Stimulated activated CD8-positive, alpha-beta memory T cell treated with anti-CD3 and anti-CD28 coated beads, Interleukin-15, amount 100 ng/mL, for 48 hours (primary cell): ENCODE data around the gene GDE1.
A peak's percentile ranks its signal among the peaks of the same experiment; 100 is the strongest.

Experiments
- DNase-seq, 2 donors: peaks; one replicate each; pipeline ENCODE4 v3.0.0-alpha.2; 2020; ENCODE audit warnings: low read depth in 2 of 2

GDE1 gene

GRCh38 chr16:19524356-19524615 lies 2.4 kb upstream of the GDE1 start:
- no peak for DNase-seq

DNA sequence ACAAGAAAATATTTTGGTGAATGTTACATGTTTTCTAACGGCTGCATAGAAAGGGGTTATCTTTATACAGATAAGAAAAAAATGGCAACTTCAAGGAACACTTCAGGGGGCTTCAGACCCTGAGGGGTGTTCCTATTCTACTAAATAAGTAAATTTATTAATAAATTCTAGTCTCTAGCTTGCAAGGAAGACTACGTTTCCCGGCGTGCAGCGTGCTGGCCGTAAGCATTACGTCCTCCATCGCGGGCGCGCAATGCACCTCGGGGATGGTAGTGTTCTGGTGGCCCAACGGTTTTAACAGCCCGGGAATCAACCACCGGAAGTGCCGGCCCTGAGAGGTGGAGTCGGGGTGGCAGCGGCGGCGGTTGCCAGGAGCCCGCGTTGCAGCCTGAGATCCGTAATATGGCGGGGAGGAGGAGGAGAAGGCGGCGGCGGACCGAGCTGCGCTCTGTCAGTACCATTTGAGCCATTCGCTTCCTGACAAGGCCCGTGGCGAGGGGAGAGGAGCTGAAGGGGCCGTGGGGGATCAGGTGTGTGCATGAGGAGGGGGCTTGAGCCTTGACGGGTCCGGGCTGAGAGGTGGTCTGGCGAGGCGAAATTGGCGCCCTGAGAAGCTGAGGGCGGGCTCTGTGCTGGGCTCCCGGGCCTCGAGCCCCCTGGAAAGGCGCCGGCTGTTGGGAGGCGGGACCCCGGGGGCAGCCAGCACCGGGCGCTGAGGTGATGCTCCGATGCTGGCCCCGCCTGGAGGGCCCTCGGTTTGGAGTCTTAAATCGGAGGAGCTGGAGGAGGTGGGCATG lies 1.9 kb upstream of the GDE1 start, which contains the start of gene CCP110:
CCP110 (plus strand) TSS at position 384 of the 797 bp plus-strand sequence. CDS start 3,940 bp downstream, outside the sequence.
- peak; percentile 90 to 92 for DNase-seq

DNA sequence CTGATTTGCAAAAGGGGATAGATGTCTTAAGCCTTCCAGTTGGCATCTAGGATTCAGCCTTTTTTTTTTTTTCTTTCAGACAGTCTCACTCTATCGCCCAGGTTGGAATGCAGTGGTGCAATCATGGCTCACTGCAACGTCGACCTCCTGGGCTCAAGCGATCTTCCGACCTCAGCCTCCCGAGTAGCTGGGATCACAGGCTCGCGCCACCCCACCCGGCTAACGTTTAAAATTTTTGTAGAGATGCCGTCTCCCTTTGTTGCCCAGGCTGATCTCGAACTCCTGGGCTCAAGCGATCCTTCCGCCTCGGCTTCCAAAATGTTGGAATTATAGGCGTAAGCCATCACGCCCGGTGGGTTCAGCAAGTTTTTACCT lies 1.3 kb upstream of the GDE1 start:
- no peak for DNase-seq

- DNase-seq, result no peak
Measured at GRCh38 chr16:19522760-19523159, 862 bp upstream of the GDE1 start.

GRCh38 chr16:19522397-19522732 lies 467 bp upstream of the GDE1 start:
- no peak for DNase-seq

DNA sequence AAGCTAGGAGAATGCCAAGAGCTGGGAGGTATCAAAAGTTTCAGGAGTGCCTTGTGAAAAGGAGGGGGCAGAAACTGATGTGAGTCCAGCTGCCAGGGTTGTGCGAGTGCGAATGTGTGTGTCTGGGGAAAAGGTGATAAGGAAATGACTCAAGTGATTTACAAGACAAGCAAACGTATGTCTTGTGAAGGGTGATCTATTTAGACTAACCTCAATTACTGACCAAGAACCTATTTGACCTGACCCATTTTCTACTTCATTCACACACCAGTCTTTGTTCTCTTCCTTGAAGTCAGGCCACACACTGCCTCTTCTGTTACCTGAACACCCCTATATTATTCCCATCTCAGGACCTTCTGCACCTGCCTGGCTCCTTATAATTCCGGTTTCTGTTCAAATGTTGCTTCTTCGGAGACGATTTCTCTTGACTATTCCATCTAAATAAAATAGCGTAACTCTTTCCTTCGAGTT lies 1.0 kb downstream of the GDE1 start:
- no peak for DNase-seq

- no peak for DNase-seq
Measured at GRCh38 chr16:19518388-19518787, 3.5 kb downstream of the GDE1 start.

GRCh38 chr16:19517424-19518089 lies 4.3 kb downstream of the GDE1 start:
- DNase-seq, result no peak

GRCh38 chr16:19515757-19516156 lies 6.1 kb downstream of the GDE1 start:
- no peak for DNase-seq

DNA sequence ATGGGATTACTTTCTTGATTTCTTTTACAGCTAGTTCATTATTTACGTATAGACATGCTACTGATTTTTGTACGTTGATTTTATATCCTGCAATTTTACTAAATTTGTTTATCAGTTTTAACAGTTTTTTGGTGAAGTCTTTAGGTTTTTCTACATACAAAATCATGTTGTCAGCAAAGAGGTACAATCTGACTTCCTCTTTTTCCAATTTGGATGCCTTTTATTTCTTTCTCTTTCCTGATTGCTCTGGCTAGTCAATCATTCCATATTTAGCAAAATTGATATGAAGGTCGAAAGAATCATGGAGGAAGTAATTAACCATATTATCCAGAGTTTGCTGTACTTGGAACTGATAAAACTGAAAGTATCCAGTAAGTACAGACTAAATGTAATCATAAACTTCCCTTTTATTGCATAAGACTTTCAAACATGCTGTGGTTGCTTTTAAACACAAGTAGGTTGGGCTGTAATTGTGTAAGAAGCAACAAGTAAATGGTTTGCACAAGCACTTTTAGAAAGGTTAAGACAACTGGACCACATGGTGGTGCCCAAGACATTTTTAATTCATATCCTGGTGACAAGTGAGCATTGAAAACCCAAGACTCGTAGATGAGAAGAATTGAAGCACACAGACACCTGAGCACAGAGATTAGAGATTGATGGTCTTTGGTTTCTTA lies 8.4 kb downstream of the GDE1 start:
- DNase-seq, result no peak

DNA sequence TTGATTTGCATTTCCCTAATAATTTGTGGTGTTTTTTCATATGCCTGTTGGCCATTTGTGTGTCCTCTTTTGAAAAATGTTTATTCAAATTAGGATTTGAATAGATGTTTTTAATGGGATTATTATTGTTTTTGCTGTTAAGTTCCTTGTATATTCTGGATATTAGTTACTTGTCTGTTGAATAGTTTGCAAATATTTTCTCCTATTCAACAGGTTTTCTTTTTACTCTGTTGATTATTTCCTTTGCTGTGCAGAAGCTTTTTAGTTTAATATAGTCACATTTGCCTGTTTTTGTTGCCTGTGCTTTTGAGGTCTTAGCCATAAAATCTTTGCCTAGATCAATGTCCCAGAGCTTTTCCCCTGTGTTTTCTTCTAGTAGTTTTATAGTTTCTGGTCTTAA lies 9.6 kb downstream of the GDE1 start:
- no peak for DNase-seq

DNA sequence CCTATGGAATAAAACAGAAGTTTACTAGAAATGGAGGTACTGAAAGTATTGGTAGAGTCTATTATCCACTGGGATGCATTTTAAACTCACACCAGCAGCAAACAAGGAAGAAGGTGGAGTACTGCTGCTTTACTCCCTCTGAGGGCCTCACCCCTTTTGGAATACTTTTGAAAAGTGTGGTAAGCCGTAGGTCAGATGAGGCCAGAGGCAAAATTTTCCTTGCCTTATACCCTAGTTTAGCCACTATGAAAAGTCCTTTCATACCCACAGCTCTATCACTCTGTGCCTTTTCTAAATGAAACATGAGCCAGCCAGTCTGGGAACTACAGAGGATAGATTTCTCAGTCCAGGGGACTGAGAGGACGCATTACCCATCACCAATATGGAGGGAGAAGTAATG lies 14.0 kb downstream of the GDE1 start:
- no peak for DNase-seq

DNA sequence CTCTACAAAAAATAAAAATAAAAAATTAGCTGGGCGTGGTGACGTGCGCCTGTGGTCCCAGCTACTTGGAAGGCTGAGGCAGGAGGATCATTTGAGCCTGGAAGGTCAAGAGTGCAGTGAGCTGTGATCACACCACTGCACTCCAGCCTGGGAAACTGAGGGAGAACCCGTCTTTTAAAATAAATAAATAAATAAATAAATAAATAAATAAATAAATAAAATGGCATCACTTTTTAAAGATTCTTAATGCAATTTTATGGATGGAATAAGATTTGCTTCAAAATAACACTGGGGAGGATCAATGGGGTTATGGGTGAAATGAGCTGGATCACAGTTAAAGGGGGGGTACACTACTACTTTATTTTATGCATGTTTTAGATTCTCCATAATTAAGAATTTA lies 14.9 kb downstream of the GDE1 start:
- DNase-seq, result no peak

GRCh38 chr16:19505600-19506303 lies 16.1 kb downstream of the GDE1 start:
- DNase-seq, result no peak

GRCh38 chr16:19503461-19504075 lies 18.3 kb downstream of the GDE1 start:
- DNase-seq, result no peak

DNA sequence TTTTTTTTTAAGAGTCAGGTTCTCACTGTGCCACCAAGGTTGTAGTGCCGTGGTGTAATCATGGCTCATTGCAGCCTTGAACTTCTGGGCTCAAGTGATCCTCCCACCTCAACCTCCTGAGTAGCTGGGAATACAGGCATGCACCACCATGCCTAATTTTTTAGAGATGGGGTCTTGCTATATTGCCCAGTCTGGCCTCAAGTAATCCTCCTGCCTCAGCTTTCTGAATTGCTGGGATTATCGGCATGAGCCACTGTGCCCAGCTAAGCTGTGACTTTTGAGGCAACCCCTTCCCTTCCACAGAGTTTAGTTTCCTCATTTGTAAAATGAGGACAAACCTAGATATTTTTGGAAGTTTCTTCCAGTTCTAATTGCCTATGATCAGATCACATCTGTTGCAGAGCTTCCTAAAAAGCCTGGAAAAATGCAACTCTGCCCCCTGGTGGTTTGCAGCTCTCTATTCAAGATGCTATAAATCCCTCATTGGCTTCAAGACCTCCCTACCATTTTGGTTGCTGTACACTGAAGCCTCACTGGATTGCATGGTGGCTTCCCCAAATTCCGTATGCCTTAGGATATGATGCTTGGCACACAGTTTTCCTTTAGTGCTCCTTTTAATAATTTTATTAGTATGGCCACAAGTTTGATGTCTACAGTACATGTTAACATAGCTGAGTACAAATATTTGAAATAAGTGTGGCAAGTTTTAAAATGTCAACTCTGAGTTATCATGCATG lies 19.3 kb downstream of the GDE1 start:
- DNase-seq, result peak; percentile 19 to 27

DNA sequence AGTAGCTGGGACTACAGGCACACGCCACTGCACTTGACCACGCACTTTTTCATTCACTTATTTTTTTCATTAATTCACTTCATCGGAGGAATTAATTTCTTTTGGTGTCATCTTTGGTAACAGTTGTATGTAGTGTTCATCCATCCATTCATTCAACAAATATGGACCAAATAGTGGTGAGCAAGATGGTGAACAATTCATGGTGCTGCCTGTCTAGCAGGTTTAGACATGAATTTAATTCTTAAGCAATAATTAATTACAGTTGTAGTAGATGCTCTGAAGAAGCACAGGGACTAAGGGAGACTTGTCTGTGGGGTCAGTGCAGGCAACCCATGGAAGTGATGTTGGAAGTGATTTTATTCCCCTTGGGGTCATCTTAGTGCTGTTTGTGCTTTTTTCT lies 22.4 kb downstream of the GDE1 start:
- DNase-seq, result no peak

DNA sequence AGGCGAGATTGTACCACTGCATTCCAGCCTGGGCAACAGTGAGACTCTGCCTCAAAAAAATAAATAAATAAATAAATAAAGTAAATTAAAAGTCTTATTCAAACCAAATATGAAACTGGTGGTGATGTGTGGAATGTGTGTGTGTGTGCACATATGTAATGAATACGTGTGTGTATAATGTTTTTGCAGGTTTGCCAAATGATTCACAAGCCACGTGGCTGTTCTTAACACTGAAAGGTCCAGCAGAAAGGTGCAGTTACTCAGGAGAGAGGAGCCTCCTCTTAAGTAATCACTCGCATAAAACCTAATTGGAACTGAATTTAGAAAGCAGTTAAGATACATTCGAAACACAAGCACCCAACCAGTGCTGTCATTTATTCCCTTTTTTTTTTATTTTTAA lies 22.9 kb downstream of the GDE1 start:
- DNase-seq, result no peak

GRCh38 chr16:19497176-19497575 lies 24.7 kb downstream of the GDE1 start:
- no peak for DNase-seq

DNA sequence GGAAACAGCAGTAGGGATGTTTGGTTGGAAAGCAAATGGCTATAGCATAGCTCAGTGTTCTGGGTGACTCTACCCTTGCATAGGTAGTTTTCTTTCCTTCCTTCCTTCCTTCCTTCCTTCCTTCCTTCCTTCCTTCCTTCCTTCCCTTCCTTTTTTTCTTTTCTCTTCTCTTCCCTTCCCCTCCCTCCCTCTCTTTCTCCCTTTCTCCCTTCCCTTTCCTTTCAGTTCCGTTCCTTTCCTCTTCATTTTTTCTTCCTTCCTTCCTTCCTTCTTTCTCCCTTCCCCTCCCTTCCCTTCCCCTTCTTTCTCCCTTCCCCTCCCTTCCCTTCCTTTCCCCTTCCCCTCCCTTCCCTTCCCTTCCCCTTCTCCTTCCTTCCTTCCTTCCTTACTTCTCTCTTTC lies 31.3 kb downstream of the GDE1 start:
- DNase-seq, result no peak

DNA sequence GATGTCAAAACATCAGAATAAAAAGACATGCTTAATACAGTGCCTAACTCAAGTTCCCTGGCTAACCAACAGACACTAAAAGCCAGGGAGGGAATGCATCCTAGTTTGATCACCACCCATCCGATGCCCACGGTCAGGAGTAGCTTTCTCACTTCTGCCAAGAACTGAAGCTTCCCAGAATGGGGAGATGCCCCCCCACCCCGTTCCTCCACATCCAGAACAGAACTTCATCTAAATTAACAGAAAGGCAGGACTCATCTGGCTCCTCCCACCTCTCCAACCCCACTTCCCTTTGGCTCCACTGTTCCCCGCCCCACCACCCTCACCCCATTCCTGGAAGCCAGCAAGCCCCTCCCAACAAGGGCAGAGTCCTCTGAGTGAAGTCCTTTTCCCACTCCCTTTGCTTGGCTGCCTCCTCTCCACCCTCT lies 33.7 kb downstream of the GDE1 start:
- no peak for DNase-seq
